Measurements from ENCODE around the gene SYK.
A peak's percentile ranks its signal among the peaks of the same experiment; 100 is the strongest.

The SYK gene

GRCh38 chr9:90834828-90835595, 33.4 kb downstream of the SYK start:
- peak; percentile 28; the same call in 1 of the 2 replicates for TF ChIP-seq CTCF (IDR thresholded peaks at IDR 0.05; ENCODE audit: borderline replicate concordance, insufficient read depth, low read depth, low read length)
- no peak overlapping the region for H3K4me3 ChIP-seq (ENCODE audit: low read depth, low read length)

- TF ChIP-seq CTCF (IDR thresholded peaks at IDR 0.05; ENCODE audit: borderline replicate concordance, insufficient read depth, low read depth, low read length), result no peak
- H3K4me3 ChIP-seq (ENCODE audit: low read depth, low read length), result no peak overlapping the region
These were observed 34.9 kb downstream of the SYK start for GRCh38 chr9:90836411-90837080.

- H3K4me3 ChIP-seq (ENCODE audit: low read depth, low read length), result no peak overlapping the region
- no peak for TF ChIP-seq CTCF (IDR thresholded peaks at IDR 0.05; ENCODE audit: borderline replicate concordance, insufficient read depth, low read depth, low read length)
These were observed 36.5 kb downstream of the SYK start for GRCh38 chr9:90838098-90838497.

DNA sequence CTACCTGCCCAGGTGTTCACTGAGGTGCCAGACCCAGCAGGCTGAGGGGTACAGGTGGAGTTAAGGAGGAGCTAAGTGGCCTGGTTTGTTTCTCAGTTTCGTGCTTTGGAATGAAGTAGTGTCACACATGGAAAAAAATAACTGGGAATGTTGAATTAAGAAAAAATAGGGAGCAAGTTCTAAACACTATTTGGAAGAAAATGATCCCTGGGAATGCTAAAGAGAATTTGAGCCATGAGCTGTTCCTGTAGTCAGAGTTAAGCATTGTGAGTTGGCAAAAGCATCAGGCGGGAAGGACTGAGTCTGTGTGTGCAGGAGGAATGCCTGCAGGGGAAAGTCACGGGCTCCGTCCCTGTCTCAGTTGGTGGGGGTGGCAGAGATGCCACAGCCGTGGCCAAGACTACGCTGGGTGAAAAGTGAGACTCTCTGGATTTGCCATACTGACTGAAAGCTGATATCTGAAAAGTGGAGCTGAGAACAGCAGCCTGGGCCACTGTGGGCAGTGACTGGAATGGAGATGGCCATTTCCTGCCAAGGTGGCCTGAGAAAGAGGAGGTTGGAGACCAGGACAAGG, 37.0 kb downstream of the SYK start:
- no peak overlapping the region for H3K4me3 ChIP-seq (ENCODE audit: low read depth, low read length)
- TF ChIP-seq CTCF (IDR thresholded peaks at IDR 0.05; ENCODE audit: borderline replicate concordance, insufficient read depth, low read depth, low read length), result no peak

DNA sequence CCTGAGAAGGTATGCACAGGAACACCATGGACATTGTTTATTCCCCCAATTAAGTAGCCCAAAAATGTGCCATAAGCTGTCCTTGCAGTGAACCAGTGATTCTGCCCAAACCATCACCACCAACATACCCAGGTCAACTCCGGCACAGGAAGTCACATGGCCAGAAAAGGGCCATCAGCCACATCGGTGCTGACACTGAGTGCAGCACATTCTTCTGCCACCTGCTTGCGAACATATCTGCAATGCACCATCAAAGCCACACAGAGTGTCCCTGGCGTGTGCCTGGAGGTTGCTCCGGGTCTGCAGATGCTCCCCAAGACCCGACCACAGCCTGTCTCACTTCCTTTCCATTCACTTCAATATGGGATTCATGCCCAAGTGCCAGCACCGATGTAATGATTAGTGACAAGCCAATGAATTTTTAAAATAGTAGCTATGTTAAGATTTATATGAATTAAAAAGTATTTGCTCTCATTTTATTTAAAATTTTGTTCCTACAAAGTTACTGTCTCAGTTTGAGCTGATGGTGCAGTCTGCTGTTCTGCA, 37.6 kb downstream of the SYK start:
- TF ChIP-seq CTCF (IDR thresholded peaks at IDR 0.05; ENCODE audit: borderline replicate concordance, insufficient read depth, low read depth, low read length), result no peak
- no peak overlapping the region for H3K4me3 ChIP-seq (ENCODE audit: low read depth, low read length)

GRCh38 chr9:90840696-90841095, 39.1 kb downstream of the SYK start:
- H3K4me3 ChIP-seq (ENCODE audit: low read depth, low read length), result no peak overlapping the region
- TF ChIP-seq CTCF (IDR thresholded peaks at IDR 0.05; ENCODE audit: borderline replicate concordance, insufficient read depth, low read depth, low read length), result no peak
